ENCODE results near the gene NNT. TPM values are rescaled to one million over a fixed set of nuclear protein-coding genes. Genes with fewer than 3 reads are reported as not detected.

NNT gene
- total and polyA plus RNA-seq, 9 of the 15 experiments (the other 6 are each of a cell fraction or from before 2014, with no cell fraction given): 21.9 to 68.6 (median 42.2) TPM

DNA sequence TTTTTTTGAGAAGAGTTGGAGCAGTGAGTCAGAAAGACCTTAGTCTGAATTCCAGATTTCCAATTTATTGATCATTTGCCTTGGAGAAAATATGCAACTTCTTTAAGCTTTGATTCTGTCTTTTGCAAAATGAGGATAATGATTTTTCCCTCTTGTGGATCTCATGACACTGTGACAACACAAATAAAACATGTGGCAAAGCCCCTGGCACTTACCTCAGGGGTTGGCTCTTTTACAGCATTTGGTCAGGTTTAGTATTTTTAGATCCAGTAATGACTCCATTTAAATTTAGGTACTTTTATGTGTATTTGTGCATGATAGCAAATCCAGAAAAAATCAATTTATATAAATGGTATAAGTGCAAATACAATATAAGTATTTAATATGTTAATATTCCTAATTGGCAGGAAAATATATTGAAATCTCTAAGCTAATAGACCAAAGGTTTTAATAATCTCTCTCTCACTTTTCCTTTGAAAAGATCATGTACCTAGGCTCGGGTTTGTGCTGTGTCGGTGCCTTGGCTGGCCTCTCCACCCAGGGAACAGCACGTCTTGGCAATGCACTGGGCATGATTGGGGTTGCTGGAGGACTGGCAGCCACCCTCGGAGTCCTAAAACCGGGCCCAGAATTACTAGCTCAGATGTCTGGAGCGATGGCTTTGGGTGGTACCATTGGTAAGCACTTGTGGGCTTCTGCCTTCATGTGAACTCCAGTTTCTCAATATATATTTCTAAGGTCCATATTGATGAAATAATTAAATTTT lies 49.7 kb downstream of the NNT start (continued):
- no peak for TF ChIP-seq FOXK2 (conservative IDR thresholded peaks at IDR 0.05 in 1 of 2, IDR thresholded peaks at IDR 0.05 in 1 of 2; ENCODE audit: low read depth in 2 of 2)

DNA sequence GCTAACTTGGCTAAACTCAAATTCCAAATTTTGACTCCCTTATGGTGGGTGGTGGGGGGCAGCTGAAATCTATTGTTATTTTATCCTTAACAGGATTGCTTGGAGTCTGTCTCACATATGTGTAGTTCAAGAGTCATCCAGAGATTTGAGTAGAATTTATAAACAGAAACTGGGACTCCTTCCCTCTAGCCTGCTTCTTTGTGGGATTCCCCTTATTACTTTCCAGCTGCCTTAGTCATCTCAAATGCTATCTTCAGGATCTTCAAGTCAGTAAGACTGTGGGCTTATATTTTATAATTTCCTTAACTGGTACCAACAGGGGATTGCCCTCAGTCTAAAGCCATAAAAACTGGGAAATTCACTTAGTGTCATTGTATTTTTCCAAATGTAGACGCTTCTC lies 55.5 kb downstream of the NNT start:
- Histone ChIP-seq H3K4me2 (ENCODE audit: insufficient read depth, low read length) (no peak overlapping the region), H3K4me1 (replicated peaks in 1 of 2; ENCODE audit: control insufficient read depth in 2 of 2, insufficient read depth in 2 of 2, low read length in 2 of 2) (no peaks in the 10 kb centered on the region), H3K79me2 (ENCODE audit: control insufficient read depth, insufficient read depth, low read length) (no peaks in the 10 kb centered on the region), H3K27ac (ENCODE audit: extremely low read depth, low read depth, low read length) (no peak overlapping the region), H3K9me1 (ENCODE audit: control insufficient read depth, insufficient read depth, low read length) (no peaks in the 10 kb centered on the region), H2AFZ (ENCODE audit: low read depth, low read length) (no peak overlapping the region), H3K9ac (ENCODE audit: insufficient read depth in 1 of 2, low read depth in 2 of 2, low read length in 2 of 2) (no peak overlapping the region), H4K20me1 (replicated peaks; ENCODE audit: control insufficient read depth, insufficient read depth, low read length) (no peaks in the 10 kb centered on the region), H3K27me3 (ENCODE audit: control insufficient read depth in 2 of 2, insufficient read depth in 2 of 2, low read length in 2 of 2) (no peaks in the 10 kb centered on the region), H3K9me3 (replicated peaks; ENCODE audit: control insufficient read depth, insufficient read depth, low read depth, low read length) (no peaks in the 10 kb centered on the region), H3K36me3 (ENCODE audit: control insufficient read depth, insufficient read depth, low read length) (peaks cover 38% of the 10 kb centered on the region; the same call in 2 of the 3 replicates), H3K4me3 (no peak overlapping the region)
- no peak for FAIRE-seq
- intact Hi-C loops (cut with micrococcal nuclease): no loop called here
- no peak for DNase-seq (ENCODE audit: extremely low read depth in 1 of 4, low spot score in 3 of 4)
- in situ Hi-C loops (cut with MboI): no loop called here
- BruUV-seq (replicated peaks): no TSS peak
- ChIA-PET POLR2A (no interaction called here), CTCF (ENCODE audit: low intra/inter-chr PET ratio) (no interaction called here)
- 78% methylated on average over 1 of the region's 1 CpG for WGBS (ENCODE audit: insufficient coverage, low coverage, missing lambda C conversion rate)
- ATAC-seq: no peak
- TF ChIP-seq, protein P1, sequence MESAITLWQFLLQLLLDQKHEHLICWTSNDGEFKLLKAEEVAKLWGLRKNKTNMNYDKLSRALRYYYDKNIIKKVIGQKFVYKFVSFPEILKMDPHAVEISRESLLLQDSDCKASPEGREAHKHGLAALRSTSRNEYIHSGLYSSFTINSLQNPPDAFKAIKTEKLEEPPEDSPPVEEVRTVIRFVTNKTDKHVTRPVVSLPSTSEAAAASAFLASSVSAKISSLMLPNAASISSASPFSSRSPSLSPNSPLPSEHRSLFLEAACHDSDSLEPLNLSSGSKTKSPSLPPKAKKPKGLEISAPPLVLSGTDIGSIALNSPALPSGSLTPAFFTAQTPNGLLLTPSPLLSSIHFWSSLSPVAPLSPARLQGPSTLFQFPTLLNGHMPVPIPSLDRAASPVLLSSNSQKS (CRISPR knock-in tag; IDR thresholded peaks at IDR 0.05): no peak

All from K562 (cell line).